ENCODE results near the gene FMN1. TPM values are rescaled to one million over a fixed set of nuclear protein-coding genes. Genes with fewer than 3 reads are reported as not detected.

The FMN1 gene
- total RNA-seq, 1 experiment from 2014 or later, result 4.5 TPM

DNA sequence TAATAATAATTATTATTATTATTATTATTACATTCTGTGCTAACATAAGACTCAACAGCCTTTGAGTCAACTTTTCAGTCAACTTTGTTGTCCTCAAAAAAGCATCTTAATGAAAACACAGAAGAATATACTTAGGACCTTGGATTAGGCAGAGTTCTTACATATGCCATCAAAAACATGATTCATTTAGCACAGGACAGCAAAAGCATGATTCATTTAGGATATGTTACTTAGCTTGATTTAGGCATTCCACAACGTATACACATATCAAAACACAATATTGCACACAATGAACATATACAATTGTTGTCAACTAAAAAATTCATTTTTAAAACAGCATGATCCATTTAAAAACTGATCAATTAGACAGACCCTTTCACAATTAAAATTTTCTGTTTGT, 213.0 kb downstream of the FMN1 start:
- Mint-ChIP-seq H3K4me1 (no peaks in the 10 kb centered on the region), H3K4me3 (no peak overlapping the region), H3K36me3 (no peaks in the 10 kb centered on the region), H3K9me3 (no peaks in the 10 kb centered on the region), H3K27ac (no peak overlapping the region), H3K27me3 (ENCODE audit: low read depth) (no peaks in the 10 kb centered on the region)
- ChIA-PET POLR2A (interaction anchor here (0.7 kb wide), 1 partner anchor 14 kb away, joined by 3 read pairs; no protein-coding TSS in a partner anchor), CTCF (no interaction called here)
- DNase-seq (ENCODE audit: low spot score), result no peak
- no peak for ATAC-seq
- TF ChIP-seq ESRRA (CRISPR knock-in tag; IDR thresholded peaks at IDR 0.05; ENCODE audit: borderline replicate concordance) (no peak), ZBTB21 (CRISPR knock-in tag; IDR thresholded peaks at IDR 0.05; ENCODE audit: borderline replicate concordance) (no peak), NR1H2 (CRISPR knock-in tag; IDR thresholded peaks at IDR 0.05) (no peak), PRRX2 (CRISPR knock-in tag; IDR thresholded peaks at IDR 0.05) (no peak), ELF4 (CRISPR knock-in tag; IDR thresholded peaks at IDR 0.05; ENCODE audit: low read depth) (no peak), SP1 (CRISPR knock-in tag; conservative IDR thresholded peaks at IDR 0.05) (no peak), RELA (CRISPR knock-in tag; IDR thresholded peaks at IDR 0.05; ENCODE audit: borderline replicate concordance) (no peak), ZNF317 (CRISPR knock-in tag; IDR thresholded peaks at IDR 0.05; ENCODE audit: borderline replicate concordance, low read depth) (no peak)
- TF ChIP-seq, protein P1, sequence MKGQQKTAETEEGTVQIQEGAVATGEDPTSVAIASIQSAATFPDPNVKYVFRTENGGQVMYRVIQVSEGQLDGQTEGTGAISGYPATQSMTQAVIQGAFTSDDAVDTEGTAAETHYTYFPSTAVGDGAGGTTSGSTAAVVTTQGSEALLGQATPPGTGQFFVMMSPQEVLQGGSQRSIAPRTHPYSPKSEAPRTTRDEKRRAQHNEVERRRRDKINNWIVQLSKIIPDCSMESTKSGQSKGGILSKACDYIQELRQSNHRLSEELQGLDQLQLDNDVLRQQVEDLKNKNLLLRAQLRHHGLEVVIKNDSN (CRISPR knock-in tag; IDR thresholded peaks at IDR 0.05), result no peak

DNA sequence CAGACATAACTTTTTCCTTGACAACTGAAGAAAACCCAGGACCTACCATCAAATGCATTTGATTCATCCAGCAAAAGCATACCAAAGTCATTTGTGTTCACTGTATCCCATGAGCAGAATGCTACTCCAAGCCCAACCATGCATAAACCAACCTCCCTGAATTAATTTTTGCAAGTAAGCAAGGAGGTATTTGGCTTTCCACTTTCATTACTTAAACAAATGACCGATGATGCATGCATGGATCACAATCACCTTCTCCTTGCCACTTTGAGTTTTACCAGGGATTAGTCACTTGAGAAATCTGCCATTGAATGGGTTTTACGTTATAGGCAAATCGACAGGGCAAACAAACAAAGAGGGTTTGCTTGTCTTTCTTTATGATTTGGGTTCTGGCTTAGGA, 214.8 kb downstream of the FMN1 start:
- TF ChIP-seq EMX1 (CRISPR knock-in tag; IDR thresholded peaks at IDR 0.05), result no peak
- TF ChIP-seq, protein P2, sequence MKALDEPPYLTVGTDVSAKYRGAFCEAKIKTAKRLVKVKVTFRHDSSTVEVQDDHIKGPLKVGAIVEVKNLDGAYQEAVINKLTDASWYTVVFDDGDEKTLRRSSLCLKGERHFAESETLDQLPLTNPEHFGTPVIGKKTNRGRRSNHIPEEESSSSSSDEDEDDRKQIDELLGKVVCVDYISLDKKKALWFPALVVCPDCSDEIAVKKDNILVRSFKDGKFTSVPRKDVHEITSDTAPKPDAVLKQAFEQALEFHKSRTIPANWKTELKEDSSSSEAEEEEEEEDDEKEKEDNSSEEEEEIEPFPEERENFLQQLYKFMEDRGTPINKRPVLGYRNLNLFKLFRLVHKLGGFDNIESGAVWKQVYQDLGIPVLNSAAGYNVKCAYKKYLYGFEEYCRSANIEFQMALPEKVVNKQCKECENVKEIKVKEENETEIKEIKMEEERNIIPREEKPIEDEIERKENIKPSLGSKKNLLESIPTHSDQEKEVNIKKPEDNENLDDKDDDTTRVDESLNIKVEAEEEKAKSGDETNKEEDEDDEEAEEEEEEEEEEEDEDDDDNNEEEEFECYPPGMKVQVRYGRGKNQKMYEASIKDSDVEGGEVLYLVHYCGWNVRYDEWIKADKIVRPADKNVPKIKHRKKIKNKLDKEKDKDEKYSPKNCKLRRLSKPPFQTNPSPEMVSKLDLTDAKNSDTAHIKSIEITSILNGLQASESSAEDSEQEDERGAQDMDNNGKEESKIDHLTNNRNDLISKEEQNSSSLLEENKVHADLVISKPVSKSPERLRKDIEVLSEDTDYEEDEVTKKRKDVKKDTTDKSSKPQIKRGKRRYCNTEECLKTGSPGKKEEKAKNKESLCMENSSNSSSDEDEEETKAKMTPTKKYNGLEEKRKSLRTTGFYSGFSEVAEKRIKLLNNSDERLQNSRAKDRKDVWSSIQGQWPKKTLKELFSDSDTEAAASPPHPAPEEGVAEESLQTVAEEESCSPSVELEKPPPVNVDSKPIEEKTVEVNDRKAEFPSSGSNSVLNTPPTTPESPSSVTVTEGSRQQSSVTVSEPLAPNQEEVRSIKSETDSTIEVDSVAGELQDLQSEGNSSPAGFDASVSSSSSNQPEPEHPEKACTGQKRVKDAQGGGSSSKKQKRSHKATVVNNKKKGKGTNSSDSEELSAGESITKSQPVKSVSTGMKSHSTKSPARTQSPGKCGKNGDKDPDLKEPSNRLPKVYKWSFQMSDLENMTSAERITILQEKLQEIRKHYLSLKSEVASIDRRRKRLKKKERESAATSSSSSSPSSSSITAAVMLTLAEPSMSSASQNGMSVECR (CRISPR knock-in tag; IDR thresholded peaks at IDR 0.05; ENCODE audit: borderline replicate concordance), result no peak
- TF ChIP-seq NFE2L1 (CRISPR knock-in tag; IDR thresholded peaks at IDR 0.05), result no peak
- TF ChIP-seq, protein P3, sequence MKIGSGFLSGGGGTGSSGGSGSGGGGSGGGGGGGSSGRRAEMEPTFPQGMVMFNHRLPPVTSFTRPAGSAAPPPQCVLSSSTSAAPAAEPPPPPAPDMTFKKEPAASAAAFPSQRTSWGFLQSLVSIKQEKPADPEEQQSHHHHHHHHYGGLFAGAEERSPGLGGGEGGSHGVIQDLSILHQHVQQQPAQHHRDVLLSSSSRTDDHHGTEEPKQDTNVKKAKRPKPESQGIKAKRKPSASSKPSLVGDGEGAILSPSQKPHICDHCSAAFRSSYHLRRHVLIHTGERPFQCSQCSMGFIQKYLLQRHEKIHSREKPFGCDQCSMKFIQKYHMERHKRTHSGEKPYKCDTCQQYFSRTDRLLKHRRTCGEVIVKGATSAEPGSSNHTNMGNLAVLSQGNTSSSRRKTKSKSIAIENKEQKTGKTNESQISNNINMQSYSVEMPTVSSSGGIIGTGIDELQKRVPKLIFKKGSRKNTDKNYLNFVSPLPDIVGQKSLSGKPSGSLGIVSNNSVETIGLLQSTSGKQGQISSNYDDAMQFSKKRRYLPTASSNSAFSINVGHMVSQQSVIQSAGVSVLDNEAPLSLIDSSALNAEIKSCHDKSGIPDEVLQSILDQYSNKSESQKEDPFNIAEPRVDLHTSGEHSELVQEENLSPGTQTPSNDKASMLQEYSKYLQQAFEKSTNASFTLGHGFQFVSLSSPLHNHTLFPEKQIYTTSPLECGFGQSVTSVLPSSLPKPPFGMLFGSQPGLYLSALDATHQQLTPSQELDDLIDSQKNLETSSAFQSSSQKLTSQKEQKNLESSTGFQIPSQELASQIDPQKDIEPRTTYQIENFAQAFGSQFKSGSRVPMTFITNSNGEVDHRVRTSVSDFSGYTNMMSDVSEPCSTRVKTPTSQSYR (CRISPR knock-in tag; IDR thresholded peaks at IDR 0.05), result no peak
- no peak for TF ChIP-seq JUN (CRISPR knock-in tag; IDR thresholded peaks at IDR 0.05)
- no peak for TF ChIP-seq GABPB1 (CRISPR knock-in tag; IDR thresholded peaks at IDR 0.05)
- TF ChIP-seq, protein P4, sequence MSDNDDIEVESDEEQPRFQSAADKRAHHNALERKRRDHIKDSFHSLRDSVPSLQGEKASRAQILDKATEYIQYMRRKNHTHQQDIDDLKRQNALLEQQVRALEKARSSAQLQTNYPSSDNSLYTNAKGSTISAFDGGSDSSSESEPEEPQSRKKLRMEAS (CRISPR knock-in tag; IDR thresholded peaks at IDR 0.05), result no peak
- TF ChIP-seq SP1 (CRISPR knock-in tag; conservative IDR thresholded peaks at IDR 0.05), result no peak
- TF ChIP-seq NR3C1 (CRISPR knock-in tag; conservative IDR thresholded peaks at IDR 0.05; ENCODE audit: low read depth), result no peak
- no peak for TF ChIP-seq JAZF1 (CRISPR knock-in tag; IDR thresholded peaks at IDR 0.05)
- no peak for TF ChIP-seq SMAD4 (CRISPR knock-in tag; IDR thresholded peaks at IDR 0.05)
- no peak for TF ChIP-seq NR2C2 (CRISPR knock-in tag; IDR thresholded peaks at IDR 0.05)
- Mint-ChIP-seq H3K27me3 (ENCODE audit: low read depth) (no peaks in the 10 kb centered on the region), H3K9me3 (no peaks in the 10 kb centered on the region), H3K27ac (no peak overlapping the region), H3K4me1 (no peaks in the 10 kb centered on the region), H3K4me3 (no peak overlapping the region), H3K36me3 (no peaks in the 10 kb centered on the region)
- CTCF ChIA-PET, result interaction anchor here (0.6 to 2.1 kb wide), 5 partner anchors 14 to 332 kb away, joined by 3 to 12 read pairs (median 3); no protein-coding TSS in a partner anchor
- POLR2A ChIA-PET, result interaction anchor here (0.6 kb wide), 1 partner anchor 806 kb away, joined by 4 read pairs; no protein-coding TSS in a partner anchor
- no peak for DNase-seq (ENCODE audit: low spot score)
- no peak for ATAC-seq
